Neural cell (in vitro differentiated cells): ENCODE results near the gene GNG7. TPM values are rescaled to one million over a fixed set of nuclear protein-coding genes. Genes with fewer than 3 reads are reported as not detected.

Experiments used
- H2AFZ ChIP-seq: fragments of 200-600, 300-800 bp; sonication (generic), shearing (Covaris generic); 2 replicates; pipeline ENCODE4 v1.6.0; 2014; ENCODE audit warnings: low read depth, mild to moderate bottlenecking, antibody characterized with exemption, low read length, moderate library complexity
- H3F3A ChIP-seq: fragments of 200-600 bp; shearing (Covaris generic); 2 replicates; pipeline ENCODE4 v1.6.1; 2016; ENCODE audit warnings: mild to moderate bottlenecking, moderate library complexity, mixed read lengths, antibody characterized with exemption, low read length; ENCODE audit not compliant: insufficient read depth, poor library complexity, severe bottlenecking
- H3K27ac ChIP-seq: fragments of 200-600, 300-800 bp; sonication (generic), shearing (Covaris generic); 2 replicates; pipeline ENCODE4 v1.5.1; 2014; ENCODE audit warnings: mild to moderate bottlenecking, low read length, moderate library complexity
- H3K27me3 ChIP-seq: fragments of 300-800, 200-600 bp; sonication (generic), shearing (Covaris generic); 2 replicates; pipeline ENCODE4 v1.6.0; 2014; ENCODE audit warnings: mild to moderate bottlenecking, low read depth, low read length, moderate library complexity; ENCODE audit not compliant: insufficient read depth
- H3K36me3 ChIP-seq: fragments of 300-800, 200-600 bp; sonication (generic), shearing (Covaris generic); 2 replicates; pipeline ENCODE4 v1.5.1; 2014; ENCODE audit warnings: mild to moderate bottlenecking, antibody characterized with exemption, low read length, moderate library complexity; ENCODE audit not compliant: insufficient read depth
- H3K4me2 ChIP-seq: fragments of 300-800, 200-600 bp; sonication (generic), shearing (Covaris generic); 2 replicates; pipeline ENCODE4 v1.6.0; 2014; ENCODE audit warnings: mild to moderate bottlenecking, low read length
- H3K4me3 ChIP-seq: fragments of 300-800, 200-600 bp; sonication (generic), shearing (Covaris generic); 2 replicates; pipeline ENCODE4 v1.5.1; 2014; ENCODE audit warnings: mild to moderate bottlenecking, low read length, moderate library complexity
- H3K79me2 ChIP-seq: fragments of 200-600 bp; shearing (Covaris generic); replicated peaks from 2 replicates; pipeline ENCODE4 v1.6.0; 2014; ENCODE audit warnings: mild to moderate bottlenecking, low read length, moderate library complexity; ENCODE audit not compliant: insufficient read depth
- H3K9ac ChIP-seq: fragments of 300-800, 200-600 bp; sonication (generic), shearing (Covaris generic); 2 replicates; pipeline ENCODE4 v1.6.1; 2016; ENCODE audit warnings: mild to moderate bottlenecking, low read length, mixed read lengths
- H3K9me2 ChIP-seq: fragments of 200-600 bp; shearing (Covaris generic); 2 replicates; pipeline ENCODE4 v1.6.1; 2016; ENCODE audit warnings: mild to moderate bottlenecking, low read length, mixed read lengths; ENCODE audit not compliant: insufficient read depth
- H3K9me3 ChIP-seq: fragments of 200-600, 300-800 bp; sonication (generic), shearing (Covaris generic); 2 replicates; pipeline ENCODE4 v1.6.1; 2016; ENCODE audit warnings: mild to moderate bottlenecking, mixed run types, low read length, moderate library complexity, mixed read lengths
- H4K20me1 ChIP-seq: fragments of 200-600 bp; shearing (Covaris generic); 2 replicates; pipeline ENCODE4 v1.6.1; 2016; ENCODE audit warnings: mild to moderate bottlenecking, mixed run types; ENCODE audit not compliant: insufficient read depth
- CTCF ChIP-seq: fragments of 450-650 bp; IDR thresholded peaks from 2 replicates; pipeline ENCODE4 v1.5.1; 2014; ENCODE audit warnings: antibody characterized with exemption, mild to moderate bottlenecking, moderate library complexity; ENCODE audit not compliant: poor library complexity, severe bottlenecking
- EP300 ChIP-seq: fragments of 450-650 bp; conservative IDR thresholded peaks from 2 replicates; pipeline ENCODE4 v1.6.1; 2014; ENCODE audit warnings: antibody characterized with exemption, mild to moderate bottlenecking, moderate library complexity; ENCODE audit not compliant: poor library complexity, severe bottlenecking
- EZH2 ChIP-seq: fragments of 200-600, 300-800 bp; shearing (Covaris generic), sonication (generic); IDR thresholded peaks from 2 replicates; pipeline ENCODE4 v1.6.1; 2014; ENCODE audit warnings: antibody characterized with exemption, low read length, borderline replicate concordance, mild to moderate bottlenecking; ENCODE audit not compliant: insufficient read depth, poor library complexity, severe bottlenecking
- MXI1 ChIP-seq: fragments of 450-650 bp; conservative IDR thresholded peaks from 2 replicates; pipeline ENCODE4 v1.6.1; 2014; ENCODE audit warnings: antibody characterized with exemption, mild to moderate bottlenecking; ENCODE audit not compliant: poor library complexity, severe bottlenecking
- POLR2AphosphoS5 ChIP-seq: IDR thresholded peaks from 2 replicates; pipeline ENCODE4 v1.6.1; 2012
- RAD21 ChIP-seq: fragments of 450-650 bp; conservative IDR thresholded peaks from 2 replicates; pipeline ENCODE4 v1.6.1; 2014; ENCODE audit warnings: antibody characterized with exemption, mild to moderate bottlenecking, moderate library complexity
- REST ChIP-seq: IDR thresholded peaks from 2 replicates; pipeline ENCODE4 v1.6.1; 2012; ENCODE audit warnings: borderline replicate concordance
- SMC3 ChIP-seq: fragments of 450-650 bp; conservative IDR thresholded peaks from 2 replicates; pipeline ENCODE4 v1.6.1; 2014; ENCODE audit warnings: antibody characterized with exemption, mild to moderate bottlenecking, moderate library complexity; ENCODE audit not compliant: poor library complexity
- TAF1 ChIP-seq: IDR thresholded peaks from 2 replicates; pipeline ENCODE4 v1.6.1; 2012; ENCODE audit warnings: low read depth
- polyA plus RNA-seq: library from polyadenylated mRNA; depleted of rRNA; stranded (reverse); fragments of >200 nt; gene quantifications from 2 replicates; pipeline ENCODE4 v1.2.3, GENCODE V29; 2014

The GNG7 gene
- polyA plus RNA-seq, 1 donor from 2014 or later = 3.0 TPM

GRCh38 chr19:2634960-2635359, 67.5 kb downstream of the GNG7 start:
- Histone ChIP-seq H4K20me1 (no peaks in the 10 kb centered on the region), H3K36me3 (no peaks in the 10 kb centered on the region), H3K4me3 (no peak overlapping the region), H3K9ac (no peak overlapping the region), H3K9me2 (no peaks in the 10 kb centered on the region), H3K27me3 (no peaks in the 10 kb centered on the region), H3K9me3 (no peaks in the 10 kb centered on the region), H3K79me2 (no peaks in the 10 kb centered on the region), H3K4me2 (no peak overlapping the region), H3K27ac (no peak overlapping the region), H3F3A (no peaks in the 10 kb centered on the region), H2AFZ (no peak overlapping the region)
- TF ChIP-seq SMC3 = no peak
- TF ChIP-seq REST = no peak
- no peak for TF ChIP-seq RAD21
- no peak for TF ChIP-seq MXI1

GRCh38 chr19:2634228-2634951, 68.1 kb downstream of the GNG7 start:
- Histone ChIP-seq H3K9me2 (no peaks in the 10 kb centered on the region), H3K4me3 (no peak overlapping the region), H4K20me1 (no peaks in the 10 kb centered on the region), H3K27ac (no peak overlapping the region), H3K27me3 (no peaks in the 10 kb centered on the region), H3K9me3 (no peaks in the 10 kb centered on the region), H3K4me2 (no peak overlapping the region), H3K9ac (no peak overlapping the region), H3K79me2 (no peaks in the 10 kb centered on the region), H3K36me3 (no peaks in the 10 kb centered on the region), H3F3A (no peaks in the 10 kb centered on the region), H2AFZ (no peak overlapping the region)
- TF ChIP-seq SMC3 = no peak
- TF ChIP-seq RAD21 = no peak
- no peak for TF ChIP-seq MXI1
- TF ChIP-seq EP300 = no peak
- no peak for TF ChIP-seq POLR2AphosphoS5
- no peak for TF ChIP-seq REST
- no peak for TF ChIP-seq CTCF
- TF ChIP-seq EZH2 = no peak
- TF ChIP-seq TAF1 = no peak
